H7 (cell line): ENCODE measurements around the gene NUP50. TPM values are rescaled to one million over a fixed set of nuclear protein-coding genes. Genes with fewer than 3 reads are reported as not detected.

Experiments
- DNase-seq: peaks from one replicate; pipeline ENCODE4 v3.0.0; 2012
- H3K27me3 ChIP-seq: 2 replicates; pipeline ENCODE4 v1.6.0; 2011; ENCODE audit warnings: mild to moderate bottlenecking, low read length; ENCODE audit not compliant: control insufficient read depth, insufficient read depth
- H3K36me3 ChIP-seq: replicated peaks from 2 replicates; pipeline ENCODE4 v1.5.1; 2011; ENCODE audit warnings: low read length; ENCODE audit not compliant: control insufficient read depth, insufficient read depth
- H3K4me3 ChIP-seq: 2 replicates; pipeline ENCODE4 v1.5.1; 2011; ENCODE audit warnings: low read depth, mild to moderate bottlenecking, control low read depth, low read length, moderate library complexity; ENCODE audit not compliant: insufficient read depth
- total RNA-seq: library from RNA; depleted of rRNA; stranded (reverse); fragments of >200 nt; shearing (Covaris generic); gene quantifications from 2 replicates; pipeline ENCODE4 v1.2.3, GENCODE V29; 2014

NUP50 gene
- total RNA-seq, 1 experiment from 2014 or later, result 89.0 TPM

GRCh38 chr22:45205276-45205925 is 41.7 kb downstream of the NUP50 start:
- H3K27me3 ChIP-seq, result no peaks in the 10 kb centered on the region
- H3K4me3 ChIP-seq, result no peak overlapping the region
- DNase-seq, result peak; percentile 19
- peaks cover 4% of the 10 kb centered on the region; the same call in 1 of the 2 replicates for H3K36me3 ChIP-seq

DNA sequence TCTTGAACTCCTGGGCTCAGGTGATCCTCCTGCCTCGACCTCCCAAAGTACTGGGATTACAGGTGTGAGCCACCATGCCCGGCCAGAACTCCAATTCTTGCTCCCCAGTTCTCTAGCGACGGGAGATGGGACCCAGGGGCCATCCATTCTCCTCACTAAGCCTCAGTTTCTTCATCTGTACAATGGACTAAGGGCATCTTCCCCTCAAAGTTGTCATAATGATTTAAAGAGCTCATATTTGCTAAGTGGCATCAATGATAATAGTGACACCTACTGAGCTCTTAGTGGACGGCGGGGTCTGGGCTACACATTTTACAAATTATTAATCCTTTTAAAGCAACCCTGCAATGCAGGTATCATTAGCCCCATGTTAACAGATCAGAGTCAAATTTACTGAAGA is 42.5 kb downstream of the NUP50 start:
- Histone ChIP-seq H3K27me3 (no peaks in the 10 kb centered on the region), H3K4me3 (no peak overlapping the region), H3K36me3 (peaks cover 4% of the 10 kb centered on the region; the same call in 1 of the 2 replicates)
- DNase-seq, result no peak

GRCh38 chr22:45207533-45207932 is 43.8 kb downstream of the NUP50 start:
- DNase-seq, result peak; percentile 18
- Histone ChIP-seq H3K4me3 (no peak overlapping the region), H3K27me3 (no peaks in the 10 kb centered on the region), H3K36me3 (peaks cover 3% of the 10 kb centered on the region; the same call in 1 of the 2 replicates)

DNA sequence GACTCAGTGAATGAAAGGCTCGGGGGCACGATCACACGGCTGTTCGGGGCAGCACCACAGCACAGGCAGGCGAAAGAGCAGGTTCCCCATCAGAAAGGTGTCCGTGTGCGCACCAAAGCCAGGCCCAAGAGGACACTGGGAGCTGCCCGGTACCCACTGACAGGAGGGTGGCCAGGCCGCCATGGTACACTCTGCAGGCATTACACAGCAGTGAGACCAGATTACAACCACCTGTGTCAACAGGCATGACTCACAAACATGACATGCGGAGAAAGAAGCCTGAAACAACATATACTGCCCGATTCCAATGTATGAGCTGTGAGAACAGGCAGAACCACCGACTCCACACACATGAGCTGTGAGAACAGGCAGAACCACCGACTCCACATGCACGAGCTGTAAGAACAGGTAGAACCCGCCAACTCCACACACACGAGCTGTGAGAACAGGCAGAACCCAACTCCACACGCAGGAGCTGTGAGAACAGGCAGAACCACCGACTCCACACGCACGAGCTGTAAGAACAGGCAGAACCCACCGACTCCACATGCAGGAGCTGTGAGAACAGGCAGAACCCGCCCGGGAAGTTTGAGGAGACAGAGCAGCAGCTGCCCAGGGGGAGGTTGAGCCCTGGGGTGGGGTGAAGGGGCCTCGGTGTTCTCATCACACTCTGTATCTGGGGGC is 44.4 kb downstream of the NUP50 start:
- peak; percentile 34 for DNase-seq
- no peak overlapping the region for H3K4me3 ChIP-seq
- 0 out of 2 replicates have a peak, but pooled peaks cover 1% of the 10 kb centered on the region for H3K36me3 ChIP-seq
- H3K27me3 ChIP-seq, result no peaks in the 10 kb centered on the region

DNA sequence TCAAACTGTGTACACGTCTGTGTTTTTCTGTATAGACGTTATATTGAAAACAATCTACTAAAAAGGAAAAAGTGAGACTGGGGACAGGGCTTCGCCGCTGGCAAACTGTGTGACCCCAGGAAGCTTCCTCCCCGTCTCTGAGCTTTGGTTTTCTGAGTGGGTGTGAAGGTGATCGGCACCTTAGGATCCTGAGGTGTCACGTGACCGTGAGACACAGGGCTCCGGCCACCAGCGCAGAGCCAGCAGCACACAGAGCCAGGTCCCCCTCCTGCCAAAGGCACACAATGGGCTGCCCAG is 44.9 kb downstream of the NUP50 start:
- H3K27me3 ChIP-seq, result no peaks in the 10 kb centered on the region
- DNase-seq, result no peak
- H3K36me3 ChIP-seq, result no peaks in the 10 kb centered on the region
- H3K4me3 ChIP-seq, result no peak overlapping the region

DNA sequence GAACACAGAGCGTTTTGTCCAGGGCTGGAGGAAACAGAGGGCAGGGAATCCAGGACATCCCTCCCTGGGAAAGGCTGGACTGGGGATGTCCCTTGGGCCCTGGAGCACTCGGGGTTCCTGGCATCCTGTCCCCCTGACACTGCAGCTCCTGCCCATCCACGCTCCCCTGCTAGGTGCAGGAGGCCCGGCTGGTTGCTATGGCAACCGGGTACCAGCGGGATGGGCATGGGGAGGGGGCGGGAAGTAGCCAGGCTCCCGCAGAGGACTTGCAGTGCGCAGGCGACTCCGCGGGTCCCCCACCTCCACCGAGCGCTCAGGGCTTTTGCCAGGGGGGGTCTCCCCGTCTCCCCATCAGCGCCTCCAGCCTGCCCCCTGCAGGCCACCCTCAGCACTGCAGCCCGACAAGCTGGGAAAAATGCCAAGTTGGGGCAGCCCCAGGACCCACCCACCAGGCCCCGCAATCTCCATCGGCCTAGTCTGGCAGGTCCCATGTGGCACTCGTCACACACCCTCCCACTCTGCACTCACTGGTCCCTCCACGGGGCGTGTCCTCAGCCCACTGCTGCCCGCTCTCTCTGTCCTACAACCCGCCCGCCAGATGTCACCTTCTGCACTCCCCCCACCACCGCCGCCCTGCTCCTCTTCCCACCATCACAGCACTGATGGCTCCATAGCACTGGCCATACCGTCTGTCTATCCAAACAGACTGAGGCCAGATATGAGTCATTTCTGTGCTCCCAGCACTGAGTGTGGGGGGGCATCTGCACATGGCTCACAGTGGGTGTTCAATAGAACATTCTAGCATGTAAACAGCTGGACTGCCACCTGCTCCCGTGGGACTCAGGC is 45.5 kb downstream of the NUP50 start:
- Histone ChIP-seq H3K36me3 (no peaks in the 10 kb centered on the region), H3K4me3 (no peak overlapping the region), H3K27me3 (no peaks in the 10 kb centered on the region)
- peak; percentile 94 for DNase-seq

DNA sequence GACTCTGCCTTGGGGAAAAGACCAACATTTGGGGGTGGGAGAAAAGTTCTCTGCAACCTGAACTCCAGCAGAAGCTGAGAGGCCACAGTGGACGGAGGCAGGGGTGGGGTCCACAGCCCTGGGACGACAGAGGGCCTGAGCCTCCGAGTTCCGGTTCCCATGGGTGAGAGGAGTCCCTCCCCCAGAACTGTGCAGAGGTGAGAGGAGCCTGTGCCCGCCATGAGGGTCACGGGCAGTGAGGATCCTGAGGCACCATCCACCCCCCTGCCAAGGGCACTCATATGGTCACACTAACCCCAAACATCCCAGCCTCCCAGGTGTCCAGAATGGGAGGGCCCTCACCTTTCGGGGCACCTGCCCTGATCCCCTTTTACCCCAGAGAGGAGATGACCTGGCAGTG is 46.4 kb downstream of the NUP50 start:
- H3K36me3 ChIP-seq, result no peaks in the 10 kb centered on the region
- H3K4me3 ChIP-seq, result no peak overlapping the region
- peak; percentile 21 for DNase-seq
- no peaks in the 10 kb centered on the region for H3K27me3 ChIP-seq

GRCh38 chr22:45210577-45210976 is 46.9 kb downstream of the NUP50 start:
- Histone ChIP-seq H3K4me3 (no peak overlapping the region), H3K36me3 (no peaks in the 10 kb centered on the region), H3K27me3 (no peaks in the 10 kb centered on the region)
- DNase-seq, result no peak

DNA sequence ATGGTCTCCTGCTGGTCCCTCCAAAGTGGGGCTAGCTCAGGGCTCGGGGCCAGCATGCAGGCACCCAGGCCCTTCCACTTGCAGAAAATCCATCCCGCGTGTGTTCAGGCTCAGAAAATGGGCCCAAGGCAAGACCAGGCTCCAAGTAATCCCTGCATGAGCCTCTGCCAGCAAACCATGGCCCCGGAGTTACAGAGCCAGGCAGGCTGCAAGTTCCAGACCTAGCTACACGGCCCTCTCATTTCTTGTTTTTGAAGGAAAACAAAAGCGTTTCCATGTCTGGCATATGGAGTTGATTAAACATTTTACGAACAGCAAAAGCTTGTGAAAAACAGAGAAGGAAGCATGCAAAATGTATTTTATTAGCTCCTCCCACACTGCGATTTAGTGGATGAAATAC is 47.3 kb downstream of the NUP50 start:
- Histone ChIP-seq H3K4me3 (no peak overlapping the region), H3K27me3 (no peaks in the 10 kb centered on the region), H3K36me3 (no peaks in the 10 kb centered on the region)
- DNase-seq, result no peak

GRCh38 chr22:45211435-45211834 is 47.7 kb downstream of the NUP50 start:
- H3K36me3 ChIP-seq, result no peaks in the 10 kb centered on the region
- DNase-seq, result no peak
- no peak overlapping the region for H3K4me3 ChIP-seq
- no peaks in the 10 kb centered on the region for H3K27me3 ChIP-seq

DNA sequence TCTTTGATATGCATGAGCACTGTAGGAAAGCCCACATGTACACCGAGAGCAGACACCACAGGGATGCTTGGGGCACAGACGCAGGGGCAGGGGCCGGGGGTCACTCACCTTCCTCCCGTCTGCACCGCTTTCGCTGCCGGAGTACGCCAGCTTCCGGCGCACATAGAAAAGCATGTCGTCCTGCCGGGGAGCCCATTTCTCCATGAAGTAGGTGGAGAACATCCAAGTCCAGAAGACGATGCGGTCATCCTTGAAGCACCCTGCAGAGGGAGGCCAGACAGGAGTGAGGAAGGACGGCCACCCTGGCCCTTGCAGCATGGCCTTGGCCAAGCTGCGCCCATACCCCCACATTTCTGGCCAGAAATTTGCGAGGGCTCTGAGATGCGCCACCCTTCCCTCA is 48.1 kb downstream of the NUP50 start:
- H3K4me3 ChIP-seq, result no peak overlapping the region
- no peaks in the 10 kb centered on the region for H3K27me3 ChIP-seq
- H3K36me3 ChIP-seq, result no peaks in the 10 kb centered on the region
- DNase-seq, result no peak

DNA sequence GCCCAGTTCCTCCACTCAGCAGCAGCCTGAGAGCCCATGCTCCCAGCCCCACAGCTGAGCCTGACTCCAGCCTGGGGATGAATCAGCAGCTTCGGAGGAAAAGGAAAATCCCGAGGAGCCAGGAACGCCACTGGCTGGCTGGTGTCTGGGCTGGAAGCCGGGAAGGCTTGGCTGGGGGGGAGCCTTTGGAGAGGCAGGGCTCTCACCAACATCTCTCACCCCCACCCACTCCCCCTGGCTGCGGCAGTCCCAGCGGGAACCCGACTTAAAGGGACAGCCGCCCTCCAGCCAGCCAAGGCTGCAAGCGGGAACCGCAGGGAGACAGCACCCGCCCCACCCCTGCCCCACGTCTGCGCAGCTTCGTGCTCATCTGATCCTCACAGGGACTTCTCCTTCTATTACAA is 48.6 kb downstream of the NUP50 start:
- Histone ChIP-seq H3K4me3 (no peak overlapping the region), H3K36me3 (no peaks in the 10 kb centered on the region), H3K27me3 (no peaks in the 10 kb centered on the region)
- peak; percentile 76 for DNase-seq

DNA sequence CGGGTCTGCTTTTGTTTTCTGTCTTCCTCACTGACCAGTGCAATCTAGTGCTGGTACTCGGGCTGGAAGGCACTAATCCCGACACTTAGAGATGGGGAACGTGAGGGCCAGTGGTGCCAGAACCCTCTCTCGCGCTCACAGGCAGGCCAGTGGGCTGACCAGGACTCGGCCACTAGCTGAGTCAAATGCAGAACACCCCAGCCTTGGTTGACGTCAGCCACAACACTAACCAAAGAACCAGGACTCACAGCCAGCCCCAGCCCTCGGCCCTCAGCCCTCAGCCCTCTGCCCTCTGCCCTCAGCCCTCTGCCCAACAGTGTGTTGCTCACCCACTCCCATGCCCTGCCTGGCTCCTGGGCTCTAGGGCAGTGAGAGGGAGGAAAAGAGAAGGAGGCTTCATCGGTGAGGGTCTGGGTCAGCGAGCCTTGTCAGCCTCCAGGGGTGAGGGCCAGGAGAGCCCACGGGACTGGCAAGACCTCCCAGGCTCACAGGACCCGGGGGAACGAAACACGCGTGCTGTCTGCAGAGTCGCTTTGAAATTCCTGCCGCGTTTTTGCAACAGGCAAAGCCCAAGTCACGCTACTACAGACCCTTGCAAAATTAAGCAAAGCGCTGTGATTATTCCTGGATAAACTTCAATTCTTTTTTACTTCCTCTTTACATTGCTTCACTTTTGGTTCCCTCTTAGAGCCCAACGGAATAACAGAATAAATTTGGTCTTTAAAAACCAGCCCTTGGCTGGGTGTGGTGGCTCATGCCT is 49.4 kb downstream of the NUP50 start:
- no peak overlapping the region for H3K4me3 ChIP-seq
- no peak for DNase-seq
- H3K27me3 ChIP-seq, result no peaks in the 10 kb centered on the region
- no peaks in the 10 kb centered on the region for H3K36me3 ChIP-seq

- Histone ChIP-seq H3K4me3 (no peak overlapping the region), H3K27me3 (no peaks in the 10 kb centered on the region), H3K36me3 (no peaks in the 10 kb centered on the region)
- peak; percentile 74 for DNase-seq
Measured at GRCh38 chr22:45216133-45217003, 52.6 kb downstream of the NUP50 start.
